BLaER1 treated with 17β-estradiol and CSF1 and Interleukin-3, amounts not matched to agents 10 nM and 100 nM (cell line): ENCODE data around the gene PARVB.

Experiments
- H3K27ac ChIP-seq, 11 experiments: shearing (Covaris generic); formaldehyde crosslinking; 2 replicates each; pipeline ENCODE4 v1.8.1; 2022
- H3K27me3 ChIP-seq, 11 experiments: shearing (Covaris generic); formaldehyde crosslinking; 2 replicates each; pipeline ENCODE4 v1.8.1; 2022
- H3K36me3 ChIP-seq, 11 experiments: shearing (Covaris generic); formaldehyde crosslinking; 2 replicates each; pipeline ENCODE4 v1.8.1; 2022
- H3K4me1 ChIP-seq, 10 experiments: shearing (Covaris generic); formaldehyde crosslinking; 2 replicates each; pipeline ENCODE4 v1.8.1; 2022
- H3K4me2 ChIP-seq, 11 experiments: shearing (Covaris generic); formaldehyde crosslinking; 2 replicates each; pipeline ENCODE4 v1.8.1; 2022
- H3K4me3 ChIP-seq, 10 experiments: shearing (Covaris generic); formaldehyde crosslinking; 2 replicates each; pipeline ENCODE4 v1.8.1; 2022
- H3K9ac ChIP-seq, 11 experiments: shearing (Covaris generic); formaldehyde crosslinking; 2 replicates each; pipeline ENCODE4 v1.8.1; 2022
- H3K9me3 ChIP-seq, 11 experiments: shearing (Covaris generic); formaldehyde crosslinking; replicated peaks in 1 of 11; 2 replicates each; pipeline ENCODE4 v1.8.1; 2022
- H4K20me1 ChIP-seq, 11 experiments: shearing (Covaris generic); formaldehyde crosslinking; 2 replicates each; pipeline ENCODE4 v1.8.1; 2022
- Cebpa-rat ChIP-seq, 11 experiments: shearing (Covaris generic); IDR thresholded peaks; 2 replicates each; pipeline ENCODE4 v1.8.1; 2022

PARVB gene

DNA sequence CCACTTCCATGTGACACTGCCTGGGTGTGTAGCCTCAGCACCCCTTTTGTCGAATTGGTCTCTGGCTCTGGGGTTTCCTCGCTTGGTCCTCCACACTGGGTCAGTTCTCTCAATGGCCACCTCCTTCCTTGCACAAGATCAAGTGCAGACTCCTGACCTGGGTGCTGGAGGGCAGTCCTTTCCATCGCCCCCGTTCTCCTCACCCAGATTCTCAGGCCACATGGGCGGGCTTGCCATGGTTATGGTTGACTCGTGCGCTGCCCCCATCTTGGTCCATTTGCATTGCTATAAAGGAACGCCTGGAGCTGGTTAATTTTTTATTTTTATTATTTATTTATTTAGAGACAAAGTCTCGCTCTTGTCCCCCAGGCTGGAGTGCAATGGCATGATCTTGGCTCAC is 5.5 kb upstream of the PARVB start:
- H3K4me2 ChIP-seq: no peak overlapping the region
- TF ChIP-seq Cebpa-rat (IDR thresholded peaks at IDR 0.05): no peak
- no peaks in the 10 kb centered on the region for H3K9me3 ChIP-seq

DNA sequence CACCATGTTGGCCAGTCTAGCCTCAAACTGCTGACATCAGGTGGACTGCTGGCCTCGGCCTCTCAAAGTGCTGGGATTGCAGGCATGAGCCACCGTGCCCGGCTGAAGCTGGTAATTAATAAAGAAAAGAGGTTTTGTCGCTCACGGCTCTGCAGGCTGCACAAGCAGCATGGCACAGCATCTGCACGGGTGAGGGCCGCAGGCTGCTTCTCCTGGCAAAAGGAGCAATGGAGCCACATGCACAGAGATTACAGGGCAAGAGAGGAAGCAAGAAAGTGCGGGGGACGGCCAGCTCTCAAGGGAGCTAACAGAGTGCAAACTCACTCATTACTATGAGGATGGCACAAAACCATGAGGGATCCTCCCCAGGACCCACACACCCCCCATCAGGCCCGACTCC is 4.7 kb upstream of the PARVB start:
- no peak overlapping the region for H3K9ac ChIP-seq
- peaks cover 0 to 33% (median 27%) of the 10 kb centered on the region in 11 experiments; a peak in 20 of 22 replicates for H3K27me3 ChIP-seq
- H3K4me3 ChIP-seq: no peak overlapping the region
- no peak overlapping the region for H3K27ac ChIP-seq
- no peaks in the 10 kb centered on the region for H3K36me3 ChIP-seq
- H4K20me1 ChIP-seq: no peaks in the 10 kb centered on the region
- TF ChIP-seq Cebpa-rat (IDR thresholded peaks at IDR 0.05): no peak
- H3K9me3 ChIP-seq: no peaks in the 10 kb centered on the region
- peaks cover 5 to 40% (median 16%) of the 10 kb centered on the region in 10 experiments; a peak in 18 of 20 replicates for H3K4me1 ChIP-seq
- no peak overlapping the region for H3K4me2 ChIP-seq

More for the DNA sequence above, 5.5 kb upstream of the PARVB start:
- no peak overlapping the region for H3K9ac ChIP-seq
- H3K27ac ChIP-seq: no peak overlapping the region
- no peak overlapping the region for H3K4me3 ChIP-seq
- no peaks in the 10 kb centered on the region for H3K36me3 ChIP-seq
- H3K4me1 ChIP-seq: peaks cover 2 to 37% (median 13%) of the 10 kb centered on the region in 10 experiments; a peak in 18 of 20 replicates
- H4K20me1 ChIP-seq: no peaks in the 10 kb centered on the region
- H3K27me3 ChIP-seq: peaks cover 0 to 25% (median 19%) of the 10 kb centered on the region in 11 experiments; a peak in 20 of 22 replicates

DNA sequence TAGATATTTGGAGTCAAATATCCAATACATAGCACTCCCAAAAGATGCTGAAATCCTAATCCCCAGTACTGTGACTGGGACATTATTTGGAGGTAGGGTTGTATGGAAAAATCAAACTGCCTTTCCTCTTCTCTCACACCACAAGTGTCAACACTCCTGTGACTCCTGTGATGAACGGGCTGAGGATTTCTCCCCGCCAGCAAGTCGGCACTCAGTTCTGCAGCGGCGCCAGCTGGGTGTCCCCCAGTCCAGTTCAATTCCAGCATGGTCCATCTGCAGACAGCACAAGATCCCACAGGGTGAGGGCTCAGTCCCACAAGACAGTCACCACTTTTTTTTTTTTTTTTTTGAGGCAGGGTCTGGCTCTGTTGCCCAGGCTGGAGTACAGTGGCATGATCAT is 4.3 kb upstream of the PARVB start:
- Histone ChIP-seq H3K9me3 (no peaks in the 10 kb centered on the region), H3K27ac (no peak overlapping the region), H4K20me1 (peaks cover 0 to under 1% (median 0%) of the 10 kb centered on the region in 11 experiments; a peak in 1 of 22 replicates), H3K4me1 (peaks cover 10 to 45% (median 20%) of the 10 kb centered on the region in 10 experiments), H3K9ac (no peak overlapping the region), H3K4me3 (no peak overlapping the region), H3K4me2 (no peak overlapping the region), H3K27me3 (peaks cover 0 to 37% (median 32%) of the 10 kb centered on the region in 11 experiments; a peak in 20 of 22 replicates), H3K36me3 (no peaks in the 10 kb centered on the region)
- TF ChIP-seq Cebpa-rat (IDR thresholded peaks at IDR 0.05): no peak

DNA sequence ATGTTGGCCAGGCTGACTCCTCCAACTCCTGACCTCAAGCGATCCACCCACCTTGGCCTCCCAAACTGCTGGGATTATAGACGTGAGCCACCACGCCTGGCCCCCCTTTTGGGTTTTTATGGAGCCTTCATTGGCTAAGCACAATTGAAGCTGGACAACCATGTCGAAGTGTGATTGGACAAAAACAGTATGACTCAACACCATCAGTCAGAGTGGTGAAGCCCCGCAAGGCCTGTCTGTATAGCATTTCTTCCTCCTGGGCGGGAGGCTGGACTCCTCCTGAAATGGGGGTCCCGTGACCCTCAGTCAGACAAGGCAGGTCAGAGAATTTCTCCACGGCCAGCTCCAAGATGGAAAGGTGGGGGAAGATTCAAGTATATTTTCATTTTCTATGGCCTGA is 3.1 kb upstream of the PARVB start:
- H3K9ac ChIP-seq: no peak overlapping the region
- H3K27me3 ChIP-seq: peaks cover 0 to 49% (median 39%) of the 10 kb centered on the region in 11 experiments; a peak in 20 of 22 replicates
- H4K20me1 ChIP-seq: peaks cover 0 to 8% (median 0%) of the 10 kb centered on the region in 11 experiments; a peak in 5 of 22 replicates
- no peak overlapping the region for H3K4me3 ChIP-seq
- no peak for TF ChIP-seq Cebpa-rat (IDR thresholded peaks at IDR 0.05)
- no peaks in the 10 kb centered on the region for H3K9me3 ChIP-seq
- no peak overlapping the region for H3K27ac ChIP-seq
- H3K36me3 ChIP-seq: no peaks in the 10 kb centered on the region
- peaks cover 21 to 56% (median 32%) of the 10 kb centered on the region in 10 experiments for H3K4me1 ChIP-seq
- H3K4me2 ChIP-seq: peak overlapping the region in 2 of 11 experiments; percentile 10 to 97; a peak in 1 of 22 replicates

DNA sequence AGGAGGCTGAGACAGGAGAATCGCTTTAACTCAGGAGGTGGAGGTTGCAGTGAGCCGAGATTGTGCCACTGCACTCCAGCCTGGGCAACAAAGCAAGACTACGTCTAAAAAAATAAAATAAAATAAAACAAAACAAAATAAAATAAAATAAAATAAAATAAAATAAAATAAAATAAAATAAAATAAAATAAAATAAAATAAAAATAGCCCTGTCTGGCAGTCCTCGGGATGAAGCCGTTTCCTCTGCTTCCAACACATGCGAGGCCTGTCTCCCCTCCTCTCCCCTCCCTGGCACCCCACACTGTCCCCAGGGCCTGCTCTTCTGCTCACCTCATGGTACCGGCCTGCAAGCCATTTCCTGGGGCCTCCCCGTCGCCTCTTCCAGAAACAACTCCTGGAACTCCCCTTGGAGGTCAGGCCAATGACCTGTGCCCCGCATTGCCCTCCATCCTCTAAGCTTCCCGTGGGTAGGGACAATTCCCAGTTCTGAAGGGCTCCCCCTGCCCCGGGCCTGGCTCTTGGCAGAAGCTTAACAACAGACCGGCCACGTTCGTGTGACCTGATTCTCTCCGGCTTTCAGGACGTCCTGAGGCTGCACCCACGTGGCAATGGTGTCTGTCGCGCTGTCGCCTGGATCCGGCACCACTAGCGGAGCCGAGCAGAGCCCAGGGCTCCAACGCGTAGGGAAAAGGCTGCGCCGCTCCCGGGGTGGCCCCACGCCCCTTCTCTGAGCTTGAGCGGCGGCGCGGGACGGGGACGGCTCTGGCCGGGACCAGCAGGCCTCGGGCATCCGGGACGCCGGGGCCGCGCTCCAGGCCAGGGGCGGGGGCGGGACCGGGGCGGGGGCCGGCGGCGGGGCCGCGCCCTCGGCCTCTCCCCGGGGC is 456 bp upstream of the PARVB start:
- Histone ChIP-seq H3K36me3 (no peaks in the 10 kb centered on the region), H3K4me1 (peaks cover 40 to 65% (median 50%) of the 10 kb centered on the region in 10 experiments), H4K20me1 (peaks cover 0 to 13% (median 0%) of the 10 kb centered on the region in 11 experiments; a peak in 5 of 22 replicates), H3K9me3 (no peaks in the 10 kb centered on the region), H3K4me3 (peak overlapping the region; percentile 46 to 71 (median 59)), H3K4me2 (peak overlapping the region; percentile 90 to 100 (median 97)), H3K27me3 (peaks cover 0 to 51% (median 39%) of the 10 kb centered on the region in 11 experiments; a peak in 20 of 22 replicates), H3K27ac (peak overlapping the region; percentile 65 to 94 (median 73); a peak in 21 of 22 replicates), H3K9ac (peak overlapping the region; percentile 69 to 85 (median 80))
- TF ChIP-seq Cebpa-rat (IDR thresholded peaks at IDR 0.05): no peak

DNA sequence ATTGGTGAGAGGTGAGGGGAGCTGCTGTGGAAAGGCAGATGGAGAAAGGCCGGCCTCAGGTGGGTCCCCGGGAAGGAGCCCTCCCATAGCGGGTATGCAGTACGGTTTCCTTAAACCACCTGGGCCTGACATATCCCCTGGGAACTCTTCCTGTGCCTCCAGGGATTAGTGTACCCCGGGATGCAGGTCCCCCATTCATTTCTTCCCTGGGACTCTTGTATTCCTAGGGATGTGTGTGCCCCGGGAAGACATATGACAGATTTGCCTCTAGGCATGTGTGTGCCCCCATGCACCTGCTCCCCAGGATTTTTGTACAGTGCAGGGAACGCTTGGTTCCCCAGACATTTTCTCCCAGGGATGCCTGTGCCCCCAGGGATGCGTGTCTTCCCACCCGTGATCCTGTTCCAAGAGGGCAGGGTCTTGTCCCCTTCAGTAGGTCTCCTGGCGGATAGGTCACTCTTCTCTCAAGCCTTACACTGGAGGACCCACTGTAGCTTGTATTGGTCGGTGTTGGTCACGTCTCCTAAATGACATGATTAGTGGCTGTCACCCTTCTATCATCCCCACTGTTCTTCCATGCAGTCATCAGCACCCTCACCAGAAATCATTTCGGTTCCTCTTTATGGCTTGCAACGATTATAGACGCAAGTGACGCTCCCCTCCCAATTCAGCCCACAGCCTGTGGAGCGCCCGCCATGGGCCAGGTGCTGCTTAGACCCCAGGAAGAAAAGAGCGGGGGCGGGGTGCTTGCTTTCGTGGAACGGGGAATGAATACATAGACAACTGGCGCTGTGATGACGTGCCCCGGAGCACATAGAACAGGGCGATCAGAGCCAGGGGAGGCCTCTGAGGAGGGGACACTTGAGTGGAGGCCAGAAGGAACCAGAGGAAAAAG is 1.3 kb downstream of the PARVB start:
- Histone ChIP-seq H3K36me3 (no peaks in the 10 kb centered on the region), H3K4me1 (peaks cover 45 to 79% (median 55%) of the 10 kb centered on the region in 10 experiments), H3K4me3 (peak overlapping the region; percentile 46 to 71 (median 59); a peak in 17 of 20 replicates), H4K20me1 (peaks cover 0 to 13% (median 0%) of the 10 kb centered on the region in 11 experiments; a peak in 6 of 22 replicates), H3K27ac (peak overlapping the region; percentile 51 to 94 (median 83); a peak in 20 of 22 replicates), H3K4me2 (peak overlapping the region; percentile 90 to 100 (median 97)), H3K9ac (peak overlapping the region in 9 of 11 experiments; percentile 70 to 85 (median 79); a peak in 13 of 22 replicates), H3K9me3 (no peaks in the 10 kb centered on the region), H3K27me3 (peaks cover 0 to 51% (median 39%) of the 10 kb centered on the region in 11 experiments; a peak in 20 of 22 replicates)
- no peak for TF ChIP-seq Cebpa-rat (IDR thresholded peaks at IDR 0.05)

DNA sequence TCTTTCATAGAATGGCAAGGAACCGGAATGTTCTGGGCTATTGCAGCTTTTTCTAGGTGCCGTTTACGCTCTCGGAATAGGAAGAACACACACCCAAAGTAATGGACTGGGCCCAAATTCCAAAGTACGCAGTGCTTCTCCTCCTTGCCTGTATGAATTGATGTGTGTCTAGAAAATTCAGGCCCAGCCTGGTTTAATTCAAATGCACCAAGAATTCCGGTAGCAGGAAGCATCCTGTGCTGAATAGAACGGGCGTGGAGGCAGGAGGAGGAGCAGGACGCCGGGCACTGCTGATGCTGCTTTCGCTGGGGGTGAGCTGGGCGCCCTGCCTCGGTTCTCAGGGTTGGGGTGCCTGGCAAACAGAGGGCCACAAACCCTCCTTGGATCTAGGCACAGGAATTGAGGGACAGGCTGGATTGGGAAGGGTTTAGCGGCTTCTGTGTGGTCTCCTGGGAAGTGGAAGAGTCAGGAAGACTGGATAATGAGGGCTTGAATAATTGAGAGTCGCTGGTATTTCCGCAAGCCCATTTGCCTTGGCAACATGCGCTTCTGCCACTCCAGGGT is 2.0 kb downstream of the PARVB start:
- Histone ChIP-seq H3K9me3 (no peaks in the 10 kb centered on the region), H3K9ac (peak overlapping the region; percentile 21 to 85 (median 77); a peak in 20 of 22 replicates), H4K20me1 (peaks cover 0 to 13% (median 0%) of the 10 kb centered on the region in 11 experiments; a peak in 7 of 22 replicates), H3K36me3 (no peaks in the 10 kb centered on the region), H3K27me3 (peaks cover 0 to 51% (median 39%) of the 10 kb centered on the region in 11 experiments; a peak in 20 of 22 replicates), H3K4me1 (peaks cover 52 to 86% (median 63%) of the 10 kb centered on the region in 10 experiments), H3K4me2 (peak overlapping the region; percentile 90 to 100 (median 97)), H3K27ac (peak overlapping the region; percentile 51 to 94 (median 83)), H3K4me3 (peak overlapping the region in 7 of 10 experiments; percentile 27 to 71 (median 53); a peak in 14 of 20 replicates)
- TF ChIP-seq Cebpa-rat (IDR thresholded peaks at IDR 0.05): no peak
